Duodenal mucosa (tissue), 2 donors: ENCODE data around the gene TIRAP.
A peak's percentile ranks its signal among the peaks of the same experiment; 100 is the strongest.
"Not testable (repeated sequence)": the region's sequence is repeated elsewhere in the genome, so short reads cannot be mapped to it uniquely, and the experiment has no call there.

ENCODE experiments used
- H3K27ac ChIP-seq: one replicate; pipeline ENCODE4 v1.7.0; 2013; ENCODE audit warnings: low read depth, low read length
- H3K27me3 ChIP-seq, 2 donors: one replicate each; pipeline ENCODE4 v1.7.0; 2013; ENCODE audit warnings: low read length in 2 of 2, control low read depth in 1 of 2; ENCODE audit not compliant: insufficient read depth in 2 of 2, control insufficient read depth in 1 of 2
- H3K36me3 ChIP-seq, 2 donors: one replicate each; pipeline ENCODE4 v1.7.0; 2013; ENCODE audit warnings: low read length in 2 of 2, control low read depth in 1 of 2; ENCODE audit not compliant: insufficient read depth in 2 of 2, control insufficient read depth in 1 of 2
- H3K4me1 ChIP-seq, 2 donors: one replicate each; pipeline ENCODE4 v1.7.0; 2013; ENCODE audit warnings: low read length in 2 of 2, control low read depth in 1 of 2; ENCODE audit not compliant: insufficient read depth in 2 of 2, control insufficient read depth in 1 of 2
- H3K4me3 ChIP-seq, 2 donors: one replicate each; pipeline ENCODE4 v1.7.0; 2013; ENCODE audit warnings: low read length in 2 of 2, low read depth in 1 of 2
- H3K9ac ChIP-seq, 2 donors: one replicate each; pipeline ENCODE4 v1.7.0; 2013; ENCODE audit warnings: low read length in 2 of 2, low read depth in 1 of 2
- H3K9me3 ChIP-seq, 2 donors: one replicate each; pipeline ENCODE4 v1.7.0; 2013; ENCODE audit warnings: low read length in 2 of 2, control low read depth in 1 of 2; ENCODE audit not compliant: control insufficient read depth in 1 of 2

TIRAP gene

GRCh38 chr11:126307706-126308105 lies 24.8 kb downstream of the TIRAP start:
- Histone ChIP-seq H3K27me3 (no peaks in the 10 kb centered on the region), H3K36me3 (peaks cover 0 to 14% of the 10 kb centered on the region in 2 donors), H3K4me1 (peaks cover 16 to 19% of the 10 kb centered on the region in 2 donors), H3K4me3 (no peak overlapping the region), H3K27ac (no peak overlapping the region), H3K9ac (no peak overlapping the region), H3K9me3 (no peaks in the 10 kb centered on the region)

DNA sequence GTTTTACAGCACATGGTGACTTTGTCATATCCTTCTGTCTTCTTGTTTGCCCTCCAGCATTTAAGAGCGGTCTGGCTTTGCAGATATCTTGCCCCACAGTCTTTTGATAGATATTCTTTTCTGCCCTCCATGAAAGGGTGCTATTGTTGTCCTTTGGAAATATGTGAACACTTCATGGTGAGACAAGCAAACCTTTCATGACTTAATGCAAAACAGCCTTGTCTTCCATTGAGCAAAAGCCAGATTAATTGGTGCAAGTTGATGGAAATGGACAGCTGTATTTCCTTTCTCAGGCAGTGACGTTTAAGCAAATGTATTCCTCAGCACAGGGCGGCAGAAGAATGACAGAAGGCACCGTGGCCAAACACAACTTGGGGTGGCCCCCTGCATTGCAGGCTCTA lies 25.4 kb downstream of the TIRAP start:
- Histone ChIP-seq H3K9me3 (no peaks in the 10 kb centered on the region), H3K36me3 (peaks cover 0 to 14% of the 10 kb centered on the region in 2 donors), H3K9ac (no peak overlapping the region), H3K4me1 (peaks cover 19 to 21% of the 10 kb centered on the region in 2 donors), H3K4me3 (no peak overlapping the region), H3K27ac (no peak overlapping the region), H3K27me3 (no peaks in the 10 kb centered on the region)

DNA sequence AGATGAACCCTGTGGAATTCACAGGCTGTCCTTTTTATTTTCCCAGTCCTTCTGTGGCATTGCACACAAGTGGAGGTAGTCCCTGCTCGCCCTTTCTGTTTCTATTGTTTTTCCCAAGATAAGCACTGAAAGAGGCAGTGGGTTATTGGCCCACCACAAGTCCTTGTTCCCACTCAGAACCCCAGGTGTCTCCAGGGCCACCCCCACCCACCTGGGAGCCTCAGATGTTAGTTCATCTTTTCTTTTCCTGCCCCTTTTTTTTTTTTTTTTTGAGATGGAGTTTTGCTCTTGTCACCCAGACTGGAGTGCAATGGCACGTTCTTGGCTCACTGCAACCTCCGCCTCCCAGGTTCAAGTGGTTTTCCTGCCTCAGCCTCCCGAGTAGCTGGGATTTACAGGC lies 25.9 kb downstream of the TIRAP start:
- H3K27ac ChIP-seq, H3K9me3 ChIP-seq, H3K27me3 ChIP-seq, H3K4me3 ChIP-seq, H3K9ac ChIP-seq: not testable (repeated sequence)
- Histone ChIP-seq H3K36me3 (peaks cover 0 to 15% of the 10 kb centered on the region in 2 donors), H3K4me1 (peaks cover 21 to 23% of the 10 kb centered on the region in 2 donors)

- H3K4me1 ChIP-seq: peaks cover 12 to 16% of the 10 kb centered on the region in 2 donors
- no peak overlapping the region for H3K27ac ChIP-seq
- no peak overlapping the region for H3K9ac ChIP-seq
- no peaks in the 10 kb centered on the region for H3K27me3 ChIP-seq
- H3K36me3 ChIP-seq: peaks cover 0 to 21% of the 10 kb centered on the region in 2 donors
- no peak overlapping the region for H3K4me3 ChIP-seq
- H3K9me3 ChIP-seq: no peaks in the 10 kb centered on the region
Measured at GRCh38 chr11:126310200-126310991, 27.5 kb downstream of the TIRAP start.

DNA sequence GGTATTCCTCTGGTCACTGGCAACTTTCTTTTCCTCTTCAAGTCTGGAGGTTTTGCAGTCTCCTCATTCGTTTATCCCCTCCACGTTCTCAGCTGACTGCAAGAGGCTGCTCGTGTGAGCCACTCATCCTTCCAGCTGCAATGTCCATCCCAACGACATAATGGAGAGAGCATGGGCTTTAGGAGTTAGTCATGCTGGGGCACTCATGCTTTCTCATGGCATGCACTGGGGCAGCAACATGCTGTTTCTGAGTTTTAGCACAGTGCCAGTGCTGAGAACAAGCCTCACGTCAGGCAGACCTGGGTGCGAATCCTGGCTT lies 28.1 kb downstream of the TIRAP start:
- no peak overlapping the region for H3K27ac ChIP-seq

GRCh38 chr11:126311401-126312291 lies 28.8 kb downstream of the TIRAP start:
- Histone ChIP-seq H3K9me3 (no peaks in the 10 kb centered on the region), H3K4me1 (peaks cover 12 to 16% of the 10 kb centered on the region in 2 donors), H3K27ac (no peak overlapping the region), H3K4me3 (no peak overlapping the region), H3K36me3 (peaks cover 0 to 18% of the 10 kb centered on the region in 2 donors), H3K9ac (no peak overlapping the region), H3K27me3 (no peaks in the 10 kb centered on the region)

More for the DNA sequence above, 28.1 kb downstream of the TIRAP start:
- H3K4me1 ChIP-seq: peaks cover 12 to 16% of the 10 kb centered on the region in 2 donors
- H3K27me3 ChIP-seq: no peaks in the 10 kb centered on the region
- peaks cover 0 to 21% of the 10 kb centered on the region in 2 donors for H3K36me3 ChIP-seq
- H3K9me3 ChIP-seq: no peaks in the 10 kb centered on the region
- no peak overlapping the region for H3K9ac ChIP-seq
- H3K4me3 ChIP-seq: no peak overlapping the region

GRCh38 chr11:126312961-126313360 lies 30.1 kb downstream of the TIRAP start:
- no peak overlapping the region for H3K27ac ChIP-seq

GRCh38 chr11:126313826-126314225 lies 30.9 kb downstream of the TIRAP start:
- Histone ChIP-seq H3K27me3 (no peaks in the 10 kb centered on the region), H3K4me1 (peaks cover 24 to 32% of the 10 kb centered on the region in 2 donors), H3K9me3 (no peaks in the 10 kb centered on the region), H3K27ac (no peak overlapping the region), H3K4me3 (no peak overlapping the region), H3K9ac (no peak overlapping the region), H3K36me3 (peaks cover 0 to 13% of the 10 kb centered on the region in 2 donors)

More at GRCh38 chr11:126312961-126313360, 30.1 kb downstream of the TIRAP start:
- Histone ChIP-seq H3K27me3 (no peaks in the 10 kb centered on the region), H3K9me3 (no peaks in the 10 kb centered on the region), H3K9ac (no peak overlapping the region), H3K36me3 (peaks cover 0 to 16% of the 10 kb centered on the region in 2 donors), H3K4me3 (no peak overlapping the region), H3K4me1 (peaks cover 16 to 24% of the 10 kb centered on the region in 2 donors)

DNA sequence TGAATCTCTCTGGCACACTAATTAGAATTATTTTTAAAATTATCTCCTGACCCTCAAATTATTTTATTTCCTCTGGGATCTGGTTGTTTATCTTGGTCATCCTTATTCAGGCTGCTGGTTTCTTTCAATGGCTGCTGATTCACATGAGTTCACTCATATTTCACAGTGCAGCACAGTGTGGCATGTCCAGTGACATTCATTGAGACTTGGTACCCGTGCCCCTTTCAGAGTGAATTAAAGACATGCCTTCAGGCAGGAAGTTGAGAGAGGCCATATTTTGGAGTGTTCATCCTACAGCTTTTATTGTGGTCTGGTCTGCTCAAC lies 34.5 kb downstream of the TIRAP start:
- Histone ChIP-seq H3K36me3 (peaks cover 0 to 7% of the 10 kb centered on the region in 2 donors), H3K9me3 (no peaks in the 10 kb centered on the region), H3K9ac (no peak overlapping the region), H3K27me3 (no peaks in the 10 kb centered on the region), H3K4me1 (peaks cover 26 to 33% of the 10 kb centered on the region in 2 donors), H3K27ac (no peak overlapping the region), H3K4me3 (peak overlapping the region in 1 of 2 donors; percentile 48)
